ENCODE results near the gene UVRAG. TPM values are rescaled to one million over a fixed set of nuclear protein-coding genes. Genes with fewer than 3 reads are reported as not detected.
"Not testable (repeated sequence)": the region's sequence is repeated elsewhere in the genome, so short reads cannot be mapped to it uniquely, and the experiment has no call there.

Gene UVRAG
- polyA plus RNA-seq, 1 donor: 13.8 TPM

GRCh38 chr11:75949023-75949672 lies 134.1 kb downstream of the UVRAG start:
- 92% methylated on average over 2 of the region's 6 CpGs for WGBS (ENCODE audit: insufficient coverage, low lambda C conversion rate)
- H3K4me1 ChIP-seq (ENCODE audit: control insufficient read depth, insufficient read depth, low read length): peaks cover 6% of the 10 kb centered on the region

DNA sequence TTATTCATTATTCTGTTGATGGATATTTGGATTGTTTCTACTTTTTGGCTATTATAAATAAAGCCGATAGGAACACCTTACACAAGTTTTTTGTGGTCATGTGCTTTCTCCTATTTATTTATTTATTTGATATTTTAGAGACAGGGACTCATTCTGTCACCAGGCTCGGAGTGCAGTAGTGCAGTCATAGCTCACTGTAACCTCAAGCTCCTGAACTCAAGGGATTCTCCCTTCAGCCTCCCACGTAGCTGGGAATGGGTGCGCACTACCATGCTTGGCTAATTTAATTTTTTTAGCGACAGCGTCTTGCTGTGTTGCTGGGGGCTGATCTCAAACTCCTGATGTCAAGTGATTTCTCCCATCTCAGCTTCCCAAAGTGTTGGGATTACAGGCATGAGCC lies 135.1 kb downstream of the UVRAG start:
- DNase-seq: no peak
- H3K4me3 ChIP-seq (ENCODE audit: low read length): no peak overlapping the region
- H3K27ac ChIP-seq (ENCODE audit: low read length): no peak overlapping the region
- no CpG with 5 or more reads among the region's 6 CpGs for WGBS (ENCODE audit: insufficient coverage, low lambda C conversion rate)
- peaks cover 6% of the 10 kb centered on the region for H3K4me1 ChIP-seq (ENCODE audit: control insufficient read depth, insufficient read depth, low read length)
- H3K36me3 ChIP-seq (ENCODE audit: control insufficient read depth, insufficient read depth, low read length): no peaks in the 10 kb centered on the region
- H3K27me3 ChIP-seq (ENCODE audit: control insufficient read depth, insufficient read depth, low read length): no peaks in the 10 kb centered on the region
- no peaks in the 10 kb centered on the region for H3K9me3 ChIP-seq (ENCODE audit: control insufficient read depth, low read depth, low read length)

More at GRCh38 chr11:75949023-75949672, 134.1 kb downstream of the UVRAG start:
- DNase-seq: no peak
- H3K36me3 ChIP-seq (ENCODE audit: control insufficient read depth, insufficient read depth, low read length): no peaks in the 10 kb centered on the region
- no peak overlapping the region for H3K27ac ChIP-seq (ENCODE audit: low read length)
- no peaks in the 10 kb centered on the region for H3K27me3 ChIP-seq (ENCODE audit: control insufficient read depth, insufficient read depth, low read length)
- no peaks in the 10 kb centered on the region for H3K9me3 ChIP-seq (ENCODE audit: control insufficient read depth, low read depth, low read length)
- H3K4me3 ChIP-seq (ENCODE audit: low read length): no peak overlapping the region

DNA sequence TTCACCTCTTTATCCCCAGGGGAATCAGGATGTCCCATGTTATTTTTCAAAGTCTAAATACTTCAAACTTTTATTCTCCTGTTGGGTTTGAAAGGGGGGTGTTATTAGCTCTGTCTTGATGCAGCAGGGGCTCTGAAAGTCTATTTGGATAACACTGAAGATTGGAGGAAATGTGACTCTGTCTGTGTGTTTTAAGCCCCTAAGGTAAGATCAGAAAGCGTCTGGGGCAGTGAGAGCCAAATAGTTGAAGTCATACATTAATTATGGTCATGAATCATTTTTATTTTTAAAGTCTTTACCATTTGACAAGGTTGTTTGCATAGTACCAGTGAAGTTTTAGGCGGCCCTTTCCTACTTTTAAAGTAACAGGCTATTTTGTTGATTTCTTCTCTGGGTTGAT lies 139.0 kb downstream of the UVRAG start:
- H3K4me3 ChIP-seq (ENCODE audit: low read length): no peak overlapping the region
- no peaks in the 10 kb centered on the region for H3K36me3 ChIP-seq (ENCODE audit: control insufficient read depth, insufficient read depth, low read length)
- DNase-seq: no peak
- H3K4me1 ChIP-seq (ENCODE audit: control insufficient read depth, insufficient read depth, low read length): no peaks in the 10 kb centered on the region
- 83% methylated on average over 1 of the region's 2 CpGs for WGBS (ENCODE audit: insufficient coverage, low lambda C conversion rate)
- no peak overlapping the region for H3K27ac ChIP-seq (ENCODE audit: low read length)
- H3K27me3 ChIP-seq (ENCODE audit: control insufficient read depth, insufficient read depth, low read length): no peaks in the 10 kb centered on the region
- no peaks in the 10 kb centered on the region for H3K9me3 ChIP-seq (ENCODE audit: control insufficient read depth, low read depth, low read length)

DNA sequence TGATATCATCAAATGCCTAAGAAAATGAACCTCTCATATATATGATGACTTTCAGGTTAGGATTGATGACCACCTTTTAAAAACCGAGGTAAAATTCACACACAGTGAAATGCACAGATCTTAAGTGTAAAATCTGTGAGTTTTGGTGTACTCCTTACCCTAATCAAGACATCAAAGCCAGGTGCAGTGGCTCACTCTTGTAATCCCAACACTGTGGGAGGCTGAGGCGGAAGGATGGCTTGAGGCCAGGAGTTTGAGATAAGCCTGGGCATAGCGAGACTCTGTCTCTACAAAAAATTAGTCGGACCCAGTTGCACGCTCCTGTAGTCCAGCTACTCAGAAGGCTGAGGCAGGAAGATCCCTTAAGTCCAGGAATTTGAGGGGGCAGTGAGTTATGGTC lies 140.4 kb downstream of the UVRAG start:
- Histone ChIP-seq H3K36me3 (ENCODE audit: control insufficient read depth, insufficient read depth, low read length) (no peaks in the 10 kb centered on the region), H3K9me3 (ENCODE audit: control insufficient read depth, low read depth, low read length) (no peaks in the 10 kb centered on the region), H3K4me1 (ENCODE audit: control insufficient read depth, insufficient read depth, low read length) (no peaks in the 10 kb centered on the region), H3K4me3 (ENCODE audit: low read length) (no peak overlapping the region), H3K27me3 (ENCODE audit: control insufficient read depth, insufficient read depth, low read length) (no peaks in the 10 kb centered on the region), H3K27ac (ENCODE audit: low read length) (no peak overlapping the region)
- no peak for DNase-seq
- no CpG with 5 or more reads among the region's 5 CpGs for WGBS (ENCODE audit: insufficient coverage, low lambda C conversion rate)

DNA sequence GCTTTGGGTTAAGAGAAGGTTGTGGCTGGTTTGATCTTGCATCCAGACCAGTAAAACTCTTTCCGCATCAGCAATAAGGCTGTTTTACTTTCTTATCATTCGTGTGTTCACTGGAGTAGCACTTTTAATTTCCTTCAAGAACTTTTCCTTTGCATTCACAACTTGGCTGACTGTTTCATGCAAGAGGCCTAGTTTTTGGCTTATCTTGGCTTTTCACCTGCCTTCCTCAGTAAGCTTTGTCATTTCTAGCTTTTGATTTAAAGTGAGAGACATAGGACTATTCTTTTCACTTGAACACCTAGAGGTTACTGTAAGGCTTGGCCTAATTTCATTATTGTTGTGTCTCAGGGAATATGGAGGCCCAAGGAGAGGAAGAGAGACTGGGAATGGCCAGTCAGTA lies 144.5 kb downstream of the UVRAG start:
- H3K9me3 ChIP-seq (ENCODE audit: control insufficient read depth, low read depth, low read length): no peaks in the 10 kb centered on the region
- WGBS (ENCODE audit: insufficient coverage, low lambda C conversion rate): no CpG with 5 or more reads among the region's 2 CpGs
- H3K36me3 ChIP-seq (ENCODE audit: control insufficient read depth, insufficient read depth, low read length): no peaks in the 10 kb centered on the region
- no peaks in the 10 kb centered on the region for H3K4me1 ChIP-seq (ENCODE audit: control insufficient read depth, insufficient read depth, low read length)
- no peak overlapping the region for H3K4me3 ChIP-seq (ENCODE audit: low read length)
- H3K27ac ChIP-seq (ENCODE audit: low read length): no peak overlapping the region
- no peak for DNase-seq
- no peaks in the 10 kb centered on the region for H3K27me3 ChIP-seq (ENCODE audit: control insufficient read depth, insufficient read depth, low read length)

DNA sequence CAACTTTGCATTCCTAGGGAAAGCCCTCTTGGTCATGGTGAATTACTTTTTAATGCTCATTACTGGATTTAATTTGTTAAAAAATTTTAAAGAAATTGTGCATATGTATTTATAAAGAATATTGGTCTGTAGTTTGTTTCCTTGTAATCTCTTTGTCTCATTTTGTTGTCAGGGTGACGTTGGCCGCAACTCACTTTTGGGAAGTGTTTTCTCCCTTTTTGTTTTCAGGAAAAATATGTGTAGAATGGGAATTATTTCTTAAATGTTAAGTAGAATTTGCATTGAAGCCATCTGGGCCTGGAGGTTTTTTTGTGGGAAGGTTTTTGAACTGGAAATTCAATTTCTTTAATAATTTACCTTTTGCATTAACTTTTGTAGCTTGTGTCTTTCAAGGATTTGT lies 149.1 kb downstream of the UVRAG start:
- Histone ChIP-seq H3K27ac (ENCODE audit: low read length) (no peak overlapping the region), H3K36me3 (ENCODE audit: control insufficient read depth, insufficient read depth, low read length) (no peaks in the 10 kb centered on the region), H3K27me3 (ENCODE audit: control insufficient read depth, insufficient read depth, low read length) (no peaks in the 10 kb centered on the region), H3K4me1 (ENCODE audit: control insufficient read depth, insufficient read depth, low read length) (no peaks in the 10 kb centered on the region), H3K4me3 (ENCODE audit: low read length) (no peak overlapping the region), H3K9me3 (ENCODE audit: control insufficient read depth, low read depth, low read length) (no peaks in the 10 kb centered on the region)
- WGBS (ENCODE audit: insufficient coverage, low lambda C conversion rate): 100% methylated on average over 2 of the region's 2 CpGs
- DNase-seq: no peak

- Histone ChIP-seq H3K4me1 (ENCODE audit: control insufficient read depth, insufficient read depth, low read length) (no peaks in the 10 kb centered on the region), H3K27me3 (ENCODE audit: control insufficient read depth, insufficient read depth, low read length) (no peaks in the 10 kb centered on the region), H3K4me3 (ENCODE audit: low read length) (no peak overlapping the region), H3K9me3 (ENCODE audit: control insufficient read depth, low read depth, low read length) (no peaks in the 10 kb centered on the region), H3K27ac (ENCODE audit: low read length) (no peak overlapping the region), H3K36me3 (ENCODE audit: control insufficient read depth, insufficient read depth, low read length) (no peaks in the 10 kb centered on the region)
- no peak for DNase-seq
Observed at GRCh38 chr11:75966537-75967287, 151.7 kb downstream of the UVRAG start.

- Histone ChIP-seq H3K27ac (ENCODE audit: low read length) (no peak overlapping the region), H3K36me3 (ENCODE audit: control insufficient read depth, insufficient read depth, low read length) (no peaks in the 10 kb centered on the region), H3K27me3 (ENCODE audit: control insufficient read depth, insufficient read depth, low read length) (no peaks in the 10 kb centered on the region), H3K4me1 (ENCODE audit: control insufficient read depth, insufficient read depth, low read length) (no peaks in the 10 kb centered on the region), H3K4me3 (ENCODE audit: low read length) (no peak overlapping the region), H3K9me3 (ENCODE audit: control insufficient read depth, low read depth, low read length) (peaks cover 4% of the 10 kb centered on the region)
- DNase-seq: no peak
- WGBS (ENCODE audit: insufficient coverage, low lambda C conversion rate): 100% methylated on average over 1 of the region's 2 CpGs
Observed at GRCh38 chr11:75968021-75968625, 153.1 kb downstream of the UVRAG start.

DNA sequence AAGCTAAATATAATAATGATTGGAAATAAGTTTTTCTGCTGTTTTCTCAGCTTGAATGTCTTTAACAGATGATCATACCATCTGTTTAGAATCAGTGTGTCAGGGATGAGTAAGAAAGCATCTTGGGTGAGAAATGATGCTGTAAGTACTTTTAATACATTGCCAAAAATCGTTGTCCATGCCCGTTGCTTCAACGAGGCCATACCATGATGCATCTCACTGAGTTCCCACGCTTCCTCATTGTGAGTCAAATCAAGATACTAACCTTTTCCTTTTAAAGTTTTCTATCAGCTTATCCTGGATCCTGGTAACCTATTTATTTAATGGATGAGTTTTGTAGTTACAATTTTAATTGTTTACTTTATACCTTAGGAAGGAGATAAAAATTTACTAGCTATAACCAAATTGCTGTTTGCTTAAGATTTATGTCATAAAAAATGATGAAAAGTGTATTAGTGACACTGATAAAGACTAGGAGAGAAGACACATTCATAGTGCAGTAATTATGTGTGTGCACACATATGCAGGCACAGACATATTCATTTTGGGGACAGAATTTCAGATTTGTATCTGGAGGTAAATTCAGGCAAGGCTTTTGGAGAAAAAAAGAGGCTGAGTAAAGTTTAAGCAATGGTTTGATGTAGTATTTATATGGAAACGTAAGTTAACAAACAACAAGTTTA lies 154.8 kb downstream of the UVRAG start:
- H3K27me3 ChIP-seq (ENCODE audit: control insufficient read depth, insufficient read depth, low read length): no peaks in the 10 kb centered on the region
- no peak for DNase-seq
- H3K27ac ChIP-seq (ENCODE audit: low read length): no peak overlapping the region
- no peak overlapping the region for H3K4me3 ChIP-seq (ENCODE audit: low read length)
- H3K9me3 ChIP-seq (ENCODE audit: control insufficient read depth, low read depth, low read length): peaks cover 5% of the 10 kb centered on the region
- no peaks in the 10 kb centered on the region for H3K36me3 ChIP-seq (ENCODE audit: control insufficient read depth, insufficient read depth, low read length)
- WGBS (ENCODE audit: insufficient coverage, low lambda C conversion rate): 100% methylated on average over 1 of the region's 5 CpGs
- H3K4me1 ChIP-seq (ENCODE audit: control insufficient read depth, insufficient read depth, low read length): no peaks in the 10 kb centered on the region

DNA sequence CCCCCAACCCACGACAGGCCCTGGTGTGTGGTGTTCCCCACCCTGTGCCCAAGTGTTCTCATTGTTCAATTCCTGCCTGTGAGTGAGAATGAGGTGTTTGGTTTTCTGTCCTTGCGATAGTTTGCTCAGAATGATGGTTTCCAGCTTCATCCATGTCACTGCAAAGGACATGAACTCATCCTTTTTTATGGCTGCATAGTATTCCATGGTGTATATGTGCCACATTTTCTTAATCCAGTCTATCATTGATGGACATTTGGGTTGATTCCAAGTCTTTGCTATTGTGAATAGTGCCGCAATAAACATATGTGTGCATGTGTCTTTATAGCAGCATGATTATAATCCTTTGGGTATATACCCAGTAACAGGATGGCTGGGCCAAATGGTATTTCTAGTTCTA lies 158.7 kb downstream of the UVRAG start:
- not testable (repeated sequence) for H3K4me1 ChIP-seq (ENCODE audit: control insufficient read depth, insufficient read depth, low read length); DNase-seq; H3K36me3 ChIP-seq (ENCODE audit: control insufficient read depth, insufficient read depth, low read length); H3K27me3 ChIP-seq (ENCODE audit: control insufficient read depth, insufficient read depth, low read length); H3K4me3 ChIP-seq (ENCODE audit: low read length); H3K27ac ChIP-seq (ENCODE audit: low read length); H3K9me3 ChIP-seq (ENCODE audit: control insufficient read depth, low read depth, low read length)
- WGBS (ENCODE audit: insufficient coverage, low lambda C conversion rate): no CpG with 5 or more reads among the region's 3 CpGs
